Chondrocyte (in vitro differentiated cells): ENCODE results near the gene PRDM2. TPM values are rescaled to one million over a fixed set of nuclear protein-coding genes. Genes with fewer than 3 reads are reported as not detected.

Experiments used
- DNase-seq: peaks from one replicate; pipeline ENCODE4 v3.0.0; 2021; ENCODE audit warnings: mixed read lengths, low spot score
- H3K27ac Mint-ChIP-seq: one replicate; pipeline ENCODE4 v1.8.0; 2021; ENCODE audit warnings: mild to moderate bottlenecking, moderate library complexity, mixed read lengths; ENCODE audit not compliant: unreplicated experiment
- H3K27me3 Mint-ChIP-seq: 2 replicates; pipeline ENCODE4 v1.8.0; 2021; ENCODE audit warnings: low read depth, mixed read lengths
- H3K36me3 Mint-ChIP-seq: 2 replicates; pipeline ENCODE4 v1.8.0; 2021; ENCODE audit warnings: low read depth, mixed read lengths
- H3K4me1 Mint-ChIP-seq: 2 replicates; pipeline ENCODE4 v1.8.0; 2021; ENCODE audit warnings: low read depth, mild to moderate bottlenecking, mixed read lengths
- H3K4me3 Mint-ChIP-seq: one replicate; pipeline ENCODE4 v1.8.0; 2021; ENCODE audit warnings: mild to moderate bottlenecking, moderate library complexity, mixed read lengths; ENCODE audit not compliant: unreplicated experiment
- H3K9me3 Mint-ChIP-seq: 2 replicates; pipeline ENCODE4 v1.8.0; 2021; ENCODE audit warnings: low read depth, mixed read lengths
- total RNA-seq: library from RNA; stranded (reverse); gene quantifications from 3 replicates; pipeline ENCODE4 v1.2.1, GENCODE V29; 2021
- TF ChIP-seq, protein P1 (sequence below): fragments of 200-600 bp; sonication (generic); IDR thresholded peaks from 2 replicates; pipeline ENCODE4 v1.5.0; 2021; ENCODE audit warnings: antibody characterized with exemption, mild to moderate bottlenecking, moderate library complexity

PRDM2 gene
- total RNA-seq, 1 donor from 2014 or later, result 36.8 TPM

DNA sequence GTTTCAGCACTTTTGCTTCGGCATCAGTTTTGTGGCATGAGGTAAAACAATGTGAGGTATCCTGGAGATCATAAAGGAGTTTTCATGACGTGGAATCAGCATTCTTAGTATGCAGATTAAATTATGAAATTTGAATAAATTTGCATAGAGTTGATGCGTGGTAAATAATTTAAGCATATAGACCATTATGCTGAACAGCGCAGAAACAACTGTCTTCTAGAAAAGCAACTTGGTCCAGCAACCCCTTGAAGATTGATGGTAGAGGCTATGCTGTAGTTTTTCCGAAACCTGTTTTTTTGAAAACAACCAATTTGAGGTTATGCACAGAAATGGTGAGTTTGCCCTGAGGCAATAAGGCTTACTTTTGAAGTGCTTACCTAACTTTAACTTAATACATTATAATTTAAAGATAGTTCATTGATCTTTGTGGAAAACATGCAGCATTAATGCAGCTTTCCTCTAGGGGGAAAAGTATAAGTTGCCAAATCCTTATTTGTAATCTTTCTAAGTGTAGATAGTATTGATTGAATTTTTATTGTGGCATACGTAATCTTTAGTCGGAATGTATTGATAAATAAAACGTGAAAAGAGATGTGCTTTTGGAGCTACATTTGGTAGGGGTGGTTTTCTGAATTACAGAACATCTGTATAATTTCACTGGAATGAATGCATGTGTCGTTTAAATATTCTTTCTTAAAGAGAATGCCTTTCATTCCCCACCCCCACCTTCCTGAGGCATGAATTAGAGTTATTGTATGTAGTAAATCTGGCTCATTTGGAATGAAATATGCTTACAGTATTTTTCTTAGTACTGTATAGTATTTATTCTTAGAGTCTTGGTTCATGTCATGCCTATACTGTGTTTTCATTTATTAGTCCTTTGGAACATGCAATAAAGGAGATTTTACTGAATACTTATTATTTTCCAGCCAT, 3.8 kb downstream of the PRDM2 start:
- H3K27me3 Mint-ChIP-seq, result no peaks in the 10 kb centered on the region
- DNase-seq, result no peak
- H3K4me1 Mint-ChIP-seq, result peaks cover 45% of the 10 kb centered on the region
- peaks cover 9% of the 10 kb centered on the region for H3K36me3 Mint-ChIP-seq
- H3K4me3 Mint-ChIP-seq, result no peak overlapping the region
- peaks cover 5% of the 10 kb centered on the region for H3K9me3 Mint-ChIP-seq
- H3K27ac Mint-ChIP-seq, result no peak overlapping the region
- TF ChIP-seq, protein P1, sequence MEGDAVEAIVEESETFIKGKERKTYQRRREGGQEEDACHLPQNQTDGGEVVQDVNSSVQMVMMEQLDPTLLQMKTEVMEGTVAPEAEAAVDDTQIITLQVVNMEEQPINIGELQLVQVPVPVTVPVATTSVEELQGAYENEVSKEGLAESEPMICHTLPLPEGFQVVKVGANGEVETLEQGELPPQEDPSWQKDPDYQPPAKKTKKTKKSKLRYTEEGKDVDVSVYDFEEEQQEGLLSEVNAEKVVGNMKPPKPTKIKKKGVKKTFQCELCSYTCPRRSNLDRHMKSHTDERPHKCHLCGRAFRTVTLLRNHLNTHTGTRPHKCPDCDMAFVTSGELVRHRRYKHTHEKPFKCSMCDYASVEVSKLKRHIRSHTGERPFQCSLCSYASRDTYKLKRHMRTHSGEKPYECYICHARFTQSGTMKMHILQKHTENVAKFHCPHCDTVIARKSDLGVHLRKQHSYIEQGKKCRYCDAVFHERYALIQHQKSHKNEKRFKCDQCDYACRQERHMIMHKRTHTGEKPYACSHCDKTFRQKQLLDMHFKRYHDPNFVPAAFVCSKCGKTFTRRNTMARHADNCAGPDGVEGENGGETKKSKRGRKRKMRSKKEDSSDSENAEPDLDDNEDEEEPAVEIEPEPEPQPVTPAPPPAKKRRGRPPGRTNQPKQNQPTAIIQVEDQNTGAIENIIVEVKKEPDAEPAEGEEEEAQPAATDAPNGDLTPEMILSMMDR, result peak; percentile 40

DNA sequence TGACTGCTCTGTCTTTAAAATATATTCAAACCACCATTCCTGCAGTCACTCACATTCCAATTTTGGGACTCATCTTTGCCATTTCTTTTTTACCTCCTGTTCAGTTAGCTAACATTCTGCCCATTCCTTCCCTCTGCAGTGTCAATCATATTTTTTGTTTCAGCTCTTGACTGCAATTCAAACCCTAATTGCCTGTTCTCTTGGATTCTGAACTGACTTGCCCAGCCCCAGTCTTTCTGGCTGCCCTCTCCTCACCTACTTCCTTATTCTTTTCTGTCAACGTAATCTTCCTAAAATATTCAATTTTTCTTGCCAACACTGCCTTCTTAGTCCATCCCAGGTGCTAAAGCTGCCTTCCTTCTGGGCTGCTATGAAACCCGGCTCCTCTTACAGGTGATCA, 6.1 kb downstream of the PRDM2 start:
- Mint-ChIP-seq H3K27ac (peak overlapping the region; percentile 55), H3K27me3 (no peaks in the 10 kb centered on the region), H3K4me3 (no peak overlapping the region), H3K4me1 (peaks cover 50% of the 10 kb centered on the region), H3K9me3 (no peaks in the 10 kb centered on the region), H3K36me3 (peaks cover 3% of the 10 kb centered on the region)
- DNase-seq, result no peak
- TF ChIP-seq, protein P1, result no peak

DNA sequence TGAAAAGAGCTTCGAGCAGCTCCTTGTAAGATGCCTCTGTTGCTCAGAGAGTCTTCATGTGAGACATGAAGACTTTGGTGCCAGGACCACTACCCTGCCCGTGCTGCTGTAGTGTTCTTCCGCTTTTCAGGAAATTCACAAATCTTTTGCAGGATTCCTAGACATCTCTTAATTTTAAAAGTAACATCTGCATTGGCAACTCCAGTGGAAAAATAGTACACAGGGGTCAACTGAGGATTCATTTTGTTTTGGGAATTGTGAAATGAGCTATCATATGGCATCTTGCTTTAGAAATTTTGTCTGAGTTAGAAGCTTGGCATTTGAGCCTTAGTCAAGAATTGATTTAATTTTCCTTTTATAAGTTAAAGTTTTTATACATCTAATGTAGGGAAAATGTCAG, 7.2 kb downstream of the PRDM2 start:
- TF ChIP-seq, protein P1, result no peak
- peaks cover 3% of the 10 kb centered on the region for H3K36me3 Mint-ChIP-seq
- DNase-seq, result no peak
- no peaks in the 10 kb centered on the region for H3K27me3 Mint-ChIP-seq
- peaks cover 42% of the 10 kb centered on the region for H3K4me1 Mint-ChIP-seq
- no peak overlapping the region for H3K4me3 Mint-ChIP-seq
- no peak overlapping the region for H3K27ac Mint-ChIP-seq
- H3K9me3 Mint-ChIP-seq, result no peaks in the 10 kb centered on the region

DNA sequence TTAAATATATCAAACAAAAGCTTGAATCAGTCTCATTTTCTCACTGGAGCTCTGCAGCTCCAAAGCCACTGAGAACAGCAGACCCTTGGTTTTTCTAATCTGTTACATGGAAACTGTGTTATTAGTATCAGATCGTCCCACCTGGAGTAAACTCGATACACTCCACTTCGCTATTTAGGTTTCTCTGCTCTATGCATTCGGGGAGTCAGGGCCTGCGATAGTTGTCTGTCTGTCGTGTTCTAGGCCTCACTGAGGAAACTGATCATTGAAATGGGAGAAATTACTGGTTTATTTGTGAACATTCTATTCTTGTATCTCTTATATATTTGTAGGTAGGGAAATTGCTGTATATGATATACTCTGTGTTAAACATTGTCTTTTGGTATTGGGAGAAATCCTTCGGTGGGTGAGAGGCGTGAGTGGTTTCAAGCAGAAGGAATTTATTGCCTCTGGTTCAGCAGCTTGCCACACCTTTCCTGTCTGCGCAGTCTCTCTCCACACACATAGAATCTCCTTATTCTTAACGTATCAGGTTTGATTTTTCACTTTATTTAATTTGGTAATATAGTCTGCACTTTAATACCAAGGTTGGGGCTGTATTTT, 8.5 kb downstream of the PRDM2 start:
- H3K4me1 Mint-ChIP-seq, result peaks cover 42% of the 10 kb centered on the region
- no peak overlapping the region for H3K4me3 Mint-ChIP-seq
- no peak overlapping the region for H3K27ac Mint-ChIP-seq
- H3K9me3 Mint-ChIP-seq, result no peaks in the 10 kb centered on the region
- peaks cover 3% of the 10 kb centered on the region for H3K36me3 Mint-ChIP-seq
- no peaks in the 10 kb centered on the region for H3K27me3 Mint-ChIP-seq
- no peak for DNase-seq
- TF ChIP-seq, protein P1, result no peak

DNA sequence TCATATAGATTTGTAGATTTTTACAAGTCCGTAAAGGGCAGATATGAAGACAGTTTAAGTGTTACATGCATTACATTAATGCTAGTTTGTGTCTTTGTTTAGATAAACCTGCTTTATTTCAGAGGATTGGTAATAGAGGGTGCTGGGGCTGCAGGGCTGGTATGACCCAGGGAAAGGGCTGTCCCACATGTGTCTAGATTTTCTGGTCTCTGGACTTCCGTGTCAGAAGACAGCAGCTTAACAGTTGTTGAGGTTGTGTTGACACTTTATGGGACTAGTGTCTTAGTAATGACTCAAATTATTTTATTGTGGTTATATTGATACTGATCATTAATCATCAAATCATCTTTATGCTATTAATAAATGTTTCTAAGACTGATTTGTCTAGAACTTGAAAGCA, 10.1 kb downstream of the PRDM2 start:
- Mint-ChIP-seq H3K36me3 (peaks cover 3% of the 10 kb centered on the region), H3K4me3 (no peak overlapping the region), H3K4me1 (peaks cover 39% of the 10 kb centered on the region), H3K9me3 (no peaks in the 10 kb centered on the region), H3K27ac (no peak overlapping the region), H3K27me3 (no peaks in the 10 kb centered on the region)
- DNase-seq, result no peak
- TF ChIP-seq, protein P1, result no peak
